DND-41 (cell line): ENCODE measurements around the gene ATP6V1G1.

Experiments
- ATAC-seq: fragments of 200-7000 bp; cut with Tn5 transposase; 3 replicates; pipeline ENCODE4 v1.9.1; 2021; ENCODE audit warnings: low read depth; ENCODE audit not compliant: insufficient read depth
- DNase-seq: peaks from one replicate; pipeline ENCODE4 v3.0.0-alpha.2; 2020
- H2AFZ ChIP-seq: 2 replicates; pipeline ENCODE4 v1.6.0; 2012; ENCODE audit warnings: low read depth, low read length
- H3K27ac ChIP-seq: 2 replicates; pipeline ENCODE4 v1.5.1; 2012; ENCODE audit warnings: low read length, inconsistent platforms
- H3K27me3 ChIP-seq: fragments of 200-600 bp; sonication (generic); 2 replicates; pipeline ENCODE4 v1.6.0; 2012; ENCODE audit warnings: low read length, mild to moderate bottlenecking, inconsistent platforms; ENCODE audit not compliant: insufficient read depth, poor library complexity
- H3K36me3 ChIP-seq: 2 replicates; pipeline ENCODE4 v1.5.1; 2012; ENCODE audit warnings: low read length, inconsistent platforms; ENCODE audit not compliant: insufficient read depth
- H3K4me1 ChIP-seq: 2 replicates; pipeline ENCODE4 v1.5.1; 2012; ENCODE audit warnings: mild to moderate bottlenecking, low read length; ENCODE audit not compliant: insufficient read depth
- H3K4me2 ChIP-seq: 2 replicates; pipeline ENCODE4 v1.6.0; 2012; ENCODE audit warnings: mild to moderate bottlenecking, moderate library complexity, low read length, inconsistent platforms; ENCODE audit not compliant: insufficient read depth
- H3K4me3 ChIP-seq, 2 experiments: fragments of 200-600 bp in 1 of 2; shearing (Covaris generic) in 1 of 2; 2 replicates each; pipeline ENCODE4 v1.5.1; 2012 to 2016; ENCODE audit warnings: inconsistent platforms in 2 of 2, low read length in 2 of 2, mild to moderate bottlenecking in 2 of 2, low read depth in 1 of 2, moderate library complexity in 1 of 2
- H3K79me2 ChIP-seq: 2 replicates; pipeline ENCODE4 v1.6.0; 2012; ENCODE audit warnings: low read length, inconsistent platforms; ENCODE audit not compliant: insufficient read depth
- H3K9ac ChIP-seq: 2 replicates; pipeline ENCODE4 v1.6.0; 2012; ENCODE audit warnings: low read depth, mild to moderate bottlenecking, inconsistent platforms, low read length, moderate library complexity
- H3K9me3 ChIP-seq: 2 replicates; pipeline ENCODE4 v1.5.1; 2012; ENCODE audit warnings: low read length, moderate library complexity, mild to moderate bottlenecking, inconsistent platforms; ENCODE audit not compliant: insufficient read depth, severe bottlenecking
- H4K20me1 ChIP-seq: 2 replicates; pipeline ENCODE4 v1.6.0; 2012; ENCODE audit warnings: low read length; ENCODE audit not compliant: insufficient read depth
- CTCF ChIP-seq: IDR thresholded peaks from 2 replicates; pipeline ENCODE4 v1.5.1; 2012; ENCODE audit warnings: borderline replicate concordance, low read length, moderate library complexity, mild to moderate bottlenecking; ENCODE audit not compliant: poor library complexity, severe bottlenecking; ENCODE audit errors: extremely low read depth
- EZH2 ChIP-seq: IDR thresholded peaks from 3 replicates; pipeline ENCODE4 v1.6.1; 2012; ENCODE audit warnings: borderline replicate concordance, low read depth, mild to moderate bottlenecking, moderate library complexity, low read length, inconsistent platforms; ENCODE audit not compliant: severe bottlenecking

The ATP6V1G1 gene

GRCh38 chr9:114626415-114627020 is 38.9 kb downstream of the ATP6V1G1 start:
- Histone ChIP-seq H3K36me3 (peaks cover 85% of the 10 kb centered on the region), H3K27me3 (no peaks in the 10 kb centered on the region), H3K79me2 (peaks cover 9% of the 10 kb centered on the region), H3K4me3 (no peak overlapping the region), H3K9ac (no peak overlapping the region), H3K4me2 (no peak overlapping the region), H3K4me1 (no peaks in the 10 kb centered on the region), H3K9me3 (no peaks in the 10 kb centered on the region), H2AFZ (no peak overlapping the region), H4K20me1 (peaks cover 2% of the 10 kb centered on the region; the same call in 1 of the 2 replicates), H3K27ac (no peak overlapping the region)
- no peak for TF ChIP-seq CTCF
- no peak for TF ChIP-seq EZH2
- no peak for DNase-seq
- ATAC-seq: no peak

GRCh38 chr9:114627553-114627952 is 40.0 kb downstream of the ATP6V1G1 start:
- TF ChIP-seq CTCF (no peak), EZH2 (no peak)
- no peak overlapping the region for H3K4me2 ChIP-seq
- H3K27me3 ChIP-seq: no peaks in the 10 kb centered on the region
- H3K27ac ChIP-seq: no peak overlapping the region
- no peak overlapping the region for H2AFZ ChIP-seq
- no peak overlapping the region for H3K4me3 ChIP-seq
- H3K36me3 ChIP-seq: peaks cover 85% of the 10 kb centered on the region
- peaks cover 2% of the 10 kb centered on the region; the same call in 1 of the 2 replicates for H4K20me1 ChIP-seq
- H3K79me2 ChIP-seq: no peaks in the 10 kb centered on the region
- no peaks in the 10 kb centered on the region for H3K9me3 ChIP-seq
- no peak overlapping the region for H3K9ac ChIP-seq
- H3K4me1 ChIP-seq: no peaks in the 10 kb centered on the region
- ATAC-seq: no peak
- DNase-seq: no peak

GRCh38 chr9:114629563-114630090 is 42.1 kb downstream of the ATP6V1G1 start:
- TF ChIP-seq CTCF (no peak), EZH2 (no peak)
- H4K20me1 ChIP-seq: peaks cover 2% of the 10 kb centered on the region; the same call in 1 of the 2 replicates
- H3K4me1 ChIP-seq: no peaks in the 10 kb centered on the region
- no peak overlapping the region for H3K4me3 ChIP-seq
- no peaks in the 10 kb centered on the region for H3K9me3 ChIP-seq
- H3K27me3 ChIP-seq: no peaks in the 10 kb centered on the region
- no peak overlapping the region for H3K9ac ChIP-seq
- H3K27ac ChIP-seq: no peak overlapping the region
- no peaks in the 10 kb centered on the region for H3K79me2 ChIP-seq
- peaks cover 86% of the 10 kb centered on the region for H3K36me3 ChIP-seq
- no peak overlapping the region for H3K4me2 ChIP-seq
- ATAC-seq (no peak), DNase-seq (no peak)
- H2AFZ ChIP-seq: no peak overlapping the region
